ENCODE results near the gene ENAM. TPM values are rescaled to one million over a fixed set of nuclear protein-coding genes. Genes with fewer than 3 reads are reported as not detected.
"Not testable (repeated sequence)": the region's sequence is repeated elsewhere in the genome, so short reads cannot be mapped to it uniquely, and the experiment has no call there.

ENAM gene
- total RNA-seq, 2 donors from 2014 or later = 0.09 to 2.1 TPM

DNA sequence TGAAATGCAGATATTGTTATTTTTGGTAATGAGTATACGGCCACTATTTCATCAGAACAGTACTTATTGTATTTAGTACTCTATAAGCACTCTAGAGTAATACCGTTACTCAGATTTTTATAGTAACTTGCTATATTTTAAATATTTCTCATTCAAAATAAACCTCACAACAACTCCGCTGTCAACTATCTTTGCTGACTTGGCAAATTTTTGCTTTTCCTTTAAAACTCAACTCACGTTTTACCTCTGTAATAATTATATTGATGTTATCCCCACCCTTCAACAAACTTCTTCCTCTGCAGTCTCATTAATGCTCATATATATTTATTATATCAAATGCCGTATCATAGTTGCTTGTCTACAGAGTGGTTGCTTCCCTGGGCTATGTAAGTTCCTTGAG is 28.8 kb downstream of the ENAM start:
- intact Hi-C loops (cut with DNase I) = no loop called here
- DNase-seq (ENCODE audit: low spot score) = no peak
- no peaks in the 10 kb centered on the region for H3K36me3 ChIP-seq
- H3K4me3 ChIP-seq = no peak overlapping the region
- no peak overlapping the region for H3K27ac ChIP-seq
- TF ChIP-seq, protein P1, sequence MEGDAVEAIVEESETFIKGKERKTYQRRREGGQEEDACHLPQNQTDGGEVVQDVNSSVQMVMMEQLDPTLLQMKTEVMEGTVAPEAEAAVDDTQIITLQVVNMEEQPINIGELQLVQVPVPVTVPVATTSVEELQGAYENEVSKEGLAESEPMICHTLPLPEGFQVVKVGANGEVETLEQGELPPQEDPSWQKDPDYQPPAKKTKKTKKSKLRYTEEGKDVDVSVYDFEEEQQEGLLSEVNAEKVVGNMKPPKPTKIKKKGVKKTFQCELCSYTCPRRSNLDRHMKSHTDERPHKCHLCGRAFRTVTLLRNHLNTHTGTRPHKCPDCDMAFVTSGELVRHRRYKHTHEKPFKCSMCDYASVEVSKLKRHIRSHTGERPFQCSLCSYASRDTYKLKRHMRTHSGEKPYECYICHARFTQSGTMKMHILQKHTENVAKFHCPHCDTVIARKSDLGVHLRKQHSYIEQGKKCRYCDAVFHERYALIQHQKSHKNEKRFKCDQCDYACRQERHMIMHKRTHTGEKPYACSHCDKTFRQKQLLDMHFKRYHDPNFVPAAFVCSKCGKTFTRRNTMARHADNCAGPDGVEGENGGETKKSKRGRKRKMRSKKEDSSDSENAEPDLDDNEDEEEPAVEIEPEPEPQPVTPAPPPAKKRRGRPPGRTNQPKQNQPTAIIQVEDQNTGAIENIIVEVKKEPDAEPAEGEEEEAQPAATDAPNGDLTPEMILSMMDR (IDR thresholded peaks at IDR 0.05) = no peak
- TF ChIP-seq POLR2AphosphoS5 (IDR thresholded peaks at IDR 0.05) (no peak), POLR2A (IDR thresholded peaks at IDR 0.05) (no peak)
- WGBS = 77% methylated on average over 5 of the region's 5 CpGs
- no peaks in the 10 kb centered on the region for H3K4me1 ChIP-seq (replicated peaks)
- no peaks in the 10 kb centered on the region for H3K9me3 ChIP-seq
- H3K27me3 ChIP-seq (replicated peaks; ENCODE audit: insufficient read depth) = no peaks in the 10 kb centered on the region

DNA sequence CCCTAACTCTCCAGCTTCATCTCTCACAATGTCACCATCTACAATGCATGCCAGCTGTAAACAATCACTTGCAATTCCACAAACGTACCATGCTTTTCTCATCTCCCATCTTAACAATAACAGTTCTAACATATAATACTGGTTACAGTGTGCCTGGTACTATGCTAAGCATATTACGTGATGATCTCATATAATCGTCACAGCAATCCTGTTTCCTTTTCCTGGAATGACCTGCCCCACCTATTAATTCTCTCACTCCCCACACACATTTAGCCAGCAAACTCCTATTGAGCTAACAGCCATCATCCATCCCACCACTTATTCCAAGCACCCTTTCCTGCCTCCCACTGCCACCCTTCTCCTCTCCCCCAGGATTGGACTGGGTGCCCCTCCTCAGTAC is 29.9 kb downstream of the ENAM start:
- Histone ChIP-seq H3K4me3 (no peak overlapping the region), H3K27me3 (replicated peaks; ENCODE audit: insufficient read depth) (no peaks in the 10 kb centered on the region), H3K9me3 (no peaks in the 10 kb centered on the region), H3K27ac (no peak overlapping the region), H3K4me1 (replicated peaks) (no peaks in the 10 kb centered on the region), H3K36me3 (no peaks in the 10 kb centered on the region)
- intact Hi-C loops (cut with DNase I) = no loop called here
- TF ChIP-seq POLR2AphosphoS5 (IDR thresholded peaks at IDR 0.05) (no peak), POLR2A (IDR thresholded peaks at IDR 0.05) (no peak)
- TF ChIP-seq, protein P1 (IDR thresholded peaks at IDR 0.05) = no peak
- no peak for DNase-seq (ENCODE audit: low spot score)
- WGBS = 29% methylated on average over 3 of the region's 3 CpGs

GRCh38 chr4:70660106-70660505 is 31.6 kb downstream of the ENAM start:
- no peaks in the 10 kb centered on the region for H3K36me3 ChIP-seq
- no peaks in the 10 kb centered on the region for H3K9me3 ChIP-seq
- 90% methylated on average over 4 of the region's 4 CpGs for WGBS
- intact Hi-C loops (cut with DNase I) = no loop called here
- H3K27me3 ChIP-seq (replicated peaks; ENCODE audit: insufficient read depth) = no peaks in the 10 kb centered on the region
- DNase-seq (ENCODE audit: low spot score) = no peak
- TF ChIP-seq, protein P1 (IDR thresholded peaks at IDR 0.05) = no peak
- no peak for TF ChIP-seq POLR2AphosphoS5 (IDR thresholded peaks at IDR 0.05)
- TF ChIP-seq POLR2A (IDR thresholded peaks at IDR 0.05) = no peak
- no peak overlapping the region for H3K27ac ChIP-seq
- no peaks in the 10 kb centered on the region for H3K4me1 ChIP-seq (replicated peaks)
- H3K4me3 ChIP-seq = no peak overlapping the region

DNA sequence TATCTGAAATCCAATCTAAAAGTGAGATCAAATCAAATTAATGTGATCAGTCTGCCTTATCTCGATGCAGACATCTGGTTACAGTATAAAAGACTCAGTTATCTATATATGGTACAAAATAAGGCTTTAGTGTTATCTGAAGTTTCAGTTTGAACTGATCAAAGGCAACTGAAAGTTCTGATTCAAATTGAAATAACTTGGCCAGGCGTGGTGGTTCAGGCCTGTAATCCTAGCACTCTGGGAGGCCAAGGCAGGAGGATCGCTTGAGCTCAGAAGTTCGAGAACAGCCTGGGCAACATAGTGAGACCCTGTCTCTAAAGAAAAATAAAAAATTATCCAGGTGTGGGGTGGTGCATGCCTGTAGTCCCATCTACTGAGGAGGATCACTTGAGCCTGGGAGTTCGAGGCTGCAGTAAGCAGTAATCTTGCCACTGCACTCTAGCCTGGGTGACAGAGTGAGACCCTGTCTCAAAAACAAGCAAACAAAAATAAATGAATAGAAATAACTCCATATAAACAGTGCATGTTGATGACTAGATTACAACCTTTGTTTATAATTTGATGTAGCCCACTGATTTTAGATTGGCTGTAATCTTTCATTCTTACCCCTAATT is 32.9 kb downstream of the ENAM start:
- H3K36me3 ChIP-seq; DNase-seq (ENCODE audit: low spot score); intact Hi-C loops (cut with DNase I); H3K27ac ChIP-seq; H3K4me1 ChIP-seq (replicated peaks); H3K27me3 ChIP-seq (replicated peaks; ENCODE audit: insufficient read depth); H3K9me3 ChIP-seq; H3K4me3 ChIP-seq: not testable (repeated sequence)
- WGBS = 86% methylated on average over 5 of the region's 5 CpGs

DNA sequence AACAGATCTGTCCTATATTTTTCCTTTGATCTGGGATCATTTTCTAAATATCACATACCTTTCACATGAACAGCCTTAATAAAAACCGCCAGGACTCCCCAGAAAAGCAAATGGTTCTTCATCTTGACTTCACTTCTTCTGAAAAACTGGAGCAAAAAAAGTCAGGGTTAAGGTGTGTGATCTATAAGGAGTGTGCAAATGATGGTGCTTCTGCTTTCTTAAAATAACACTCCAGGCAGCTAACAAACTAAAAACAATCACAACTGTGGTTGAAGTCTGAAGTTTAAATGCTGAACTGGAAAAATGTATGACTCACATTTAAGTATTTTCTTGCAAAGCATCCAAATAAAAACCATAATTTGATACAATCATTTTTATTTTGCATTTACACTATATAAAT is 37.8 kb downstream of the ENAM start, which contains the start of gene JCHAIN:
JCHAIN (minus strand) TSS at position 140 of the 400 bp plus-strand sequence; CDS start at position 122, 18 bp downstream.
- 59% methylated on average over 1 of the region's 1 CpG for WGBS
- Histone ChIP-seq H3K36me3 (no peaks in the 10 kb centered on the region), H3K27me3 (replicated peaks; ENCODE audit: insufficient read depth) (no peaks in the 10 kb centered on the region), H3K4me3 (no peak within 1 kb of the TSS), H3K9me3 (no peaks in the 10 kb centered on the region), H3K4me1 (replicated peaks) (no peaks in the 10 kb centered on the region), H3K27ac (no peak within 1 kb of the TSS)
- no peak for DNase-seq (ENCODE audit: low spot score)
- intact Hi-C loops (cut with DNase I) = no loop called here
- TF ChIP-seq POLR2AphosphoS5 (IDR thresholded peaks at IDR 0.05) = no peak
- TF ChIP-seq, protein P1 (IDR thresholded peaks at IDR 0.05) = no peak
- no peak for TF ChIP-seq POLR2A (IDR thresholded peaks at IDR 0.05)

Data from prostate gland (tissue), 2 donors.